NAMALWA (cell line): ENCODE data around the gene CDK2AP2.
A peak's percentile ranks its signal among the peaks of the same experiment; 100 is the strongest.
"Not testable (repeated sequence)": the region's sequence is repeated elsewhere in the genome, so short reads cannot be mapped to it uniquely, and the experiment has no call there.

Experiments
- DNase-seq: peaks from one replicate; pipeline ENCODE4 v3.0.0-alpha.2; 2015; ENCODE audit warnings: low spot score

The CDK2AP2 gene, protein sequence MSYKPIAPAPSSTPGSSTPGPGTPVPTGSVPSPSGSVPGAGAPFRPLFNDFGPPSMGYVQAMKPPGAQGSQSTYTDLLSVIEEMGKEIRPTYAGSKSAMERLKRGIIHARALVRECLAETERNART

DNA sequence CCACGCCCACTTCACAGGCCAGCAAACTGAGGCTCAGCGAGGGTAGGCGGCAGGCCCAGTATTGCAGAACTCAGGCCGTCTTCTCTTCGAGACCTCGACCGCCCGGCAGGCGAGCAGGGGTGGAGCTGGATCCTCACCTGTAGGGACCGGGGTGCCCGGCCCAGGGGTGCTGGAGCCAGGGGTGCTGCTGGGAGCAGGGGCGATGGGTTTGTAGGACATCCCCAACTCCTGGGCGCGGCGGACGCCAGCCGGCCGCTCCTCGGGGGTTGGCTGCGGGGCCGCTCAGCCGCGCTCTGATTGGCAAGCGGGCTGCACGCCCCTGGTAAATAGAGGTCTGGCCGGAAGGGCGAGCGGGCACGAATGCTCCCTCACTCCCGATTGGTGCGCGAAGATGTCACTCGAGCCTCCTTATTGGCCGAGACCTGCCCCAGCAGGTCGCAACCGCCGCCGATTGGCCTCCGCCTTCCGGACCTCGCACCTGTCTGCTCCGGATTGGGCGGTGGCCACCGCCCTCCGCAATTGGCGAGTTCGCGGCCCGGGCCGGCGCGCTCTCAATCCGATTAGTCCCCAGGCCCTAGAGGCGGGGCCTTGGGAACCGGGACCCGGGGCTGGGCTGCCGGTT, at the start of gene CDK2AP2:
CDK2AP2 (minus strand) TSS at position 299 of the 622 bp plus-strand sequence; CDS start at position 219, 80 bp downstream.
- peak; percentile 99 for DNase-seq

DNA sequence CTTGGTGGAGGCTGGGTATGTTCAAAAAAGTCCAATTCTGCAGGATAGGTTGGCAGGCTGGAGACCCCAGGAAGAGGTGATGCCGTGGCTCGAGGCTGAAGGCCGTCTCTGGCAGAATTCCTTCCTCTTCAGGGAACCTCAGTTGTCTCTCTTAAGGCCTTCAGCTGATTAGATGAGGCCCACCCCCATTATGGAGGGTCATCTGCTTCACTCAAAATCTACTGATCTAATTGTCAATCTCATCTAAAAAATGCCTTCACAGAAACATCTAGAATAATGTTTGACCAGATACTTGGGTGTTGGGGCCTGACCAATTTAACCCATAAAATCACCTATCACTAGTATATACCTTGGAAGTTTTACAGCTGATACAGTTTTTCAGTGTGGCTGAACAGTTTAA, 48.3 kb upstream of the CDK2AP2 start:
- no peak for DNase-seq

DNA sequence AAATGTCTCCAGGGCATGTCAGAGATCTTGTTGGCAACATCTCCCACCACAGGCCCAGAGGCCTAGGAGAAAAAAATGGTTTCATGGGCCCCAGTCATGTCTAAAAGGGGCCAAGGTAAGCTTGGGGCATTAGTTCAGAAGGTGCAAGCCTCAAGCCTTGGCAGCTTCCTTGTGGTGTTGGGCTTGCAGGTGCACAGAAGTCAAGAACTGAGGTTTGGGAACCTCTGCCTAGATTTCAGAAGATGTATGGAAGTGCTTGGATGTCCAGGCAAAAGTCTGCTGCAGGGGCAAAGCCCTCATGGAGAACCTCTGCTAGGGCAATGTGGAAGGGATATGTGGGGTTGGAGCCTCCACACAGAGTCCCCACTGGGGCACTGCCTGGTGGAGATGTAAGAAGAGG, 43.7 kb upstream of the CDK2AP2 start:
- DNase-seq: not testable (repeated sequence)

DNA sequence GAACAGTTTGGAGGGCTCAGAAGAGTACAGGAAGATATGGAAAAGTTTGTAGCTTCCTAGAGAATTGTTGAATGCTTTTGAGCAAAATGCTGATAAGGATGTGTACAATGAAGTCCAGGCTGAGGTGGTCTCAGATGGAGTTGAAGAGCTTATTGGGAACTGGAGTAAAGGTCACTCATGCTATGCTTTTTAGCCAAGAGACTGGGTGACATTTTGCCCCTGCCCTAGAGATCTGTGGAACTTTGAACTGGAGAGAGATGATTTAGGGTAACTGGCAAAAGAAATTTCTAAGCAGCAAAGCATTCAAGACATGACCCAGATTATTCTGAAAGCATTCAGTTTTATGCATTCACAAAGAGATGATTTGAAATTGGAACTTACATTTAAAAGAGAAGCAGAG, 43.2 kb upstream of the CDK2AP2 start:
- no peak for DNase-seq

DNA sequence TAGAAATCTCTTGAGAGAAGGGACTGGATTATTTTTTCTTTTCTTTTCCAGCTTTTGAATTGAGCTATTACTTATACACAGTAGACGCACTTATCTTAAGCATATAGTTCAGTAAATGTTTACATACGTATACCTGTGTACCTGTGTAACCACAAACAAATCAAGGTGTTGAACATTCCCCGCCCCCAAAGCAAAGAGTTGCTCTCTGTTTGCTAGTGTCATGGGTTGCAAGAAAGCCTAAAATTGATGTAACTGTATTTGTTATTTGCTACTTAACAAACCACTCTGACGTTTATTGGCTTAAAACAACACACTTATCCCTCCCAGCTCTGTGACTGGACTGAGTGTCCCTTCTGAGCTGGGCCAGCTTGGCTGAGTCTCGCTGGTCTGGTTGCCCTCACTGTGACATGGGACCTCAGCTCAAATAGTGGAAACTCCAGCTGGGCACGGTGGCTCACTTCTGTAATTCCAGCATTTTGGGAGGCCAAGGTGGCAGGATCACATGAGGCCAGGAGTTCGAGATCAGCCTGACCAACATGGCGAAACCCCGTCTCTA, 40.7 kb upstream of the CDK2AP2 start:
- no peak for DNase-seq

DNA sequence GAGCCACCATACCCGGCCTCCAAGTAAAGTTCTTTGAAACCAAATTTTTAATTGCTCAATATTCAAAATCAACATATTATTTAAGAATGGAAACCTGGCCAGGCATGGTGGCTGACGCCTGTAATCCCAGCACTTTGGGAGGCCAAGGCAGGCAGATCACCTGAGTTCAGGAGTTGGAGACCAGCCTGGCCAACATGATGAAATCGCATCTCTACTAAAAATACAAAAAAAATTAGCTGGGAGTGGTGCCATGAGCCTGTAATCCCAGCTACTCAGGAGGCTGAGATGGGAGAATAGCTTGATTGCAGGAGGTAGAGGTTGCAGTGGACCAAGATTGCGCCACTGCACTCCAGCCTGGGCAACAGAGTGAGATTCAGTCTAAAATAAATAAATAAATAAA, 40.1 kb upstream of the CDK2AP2 start:
- DNase-seq: not testable (repeated sequence)

DNA sequence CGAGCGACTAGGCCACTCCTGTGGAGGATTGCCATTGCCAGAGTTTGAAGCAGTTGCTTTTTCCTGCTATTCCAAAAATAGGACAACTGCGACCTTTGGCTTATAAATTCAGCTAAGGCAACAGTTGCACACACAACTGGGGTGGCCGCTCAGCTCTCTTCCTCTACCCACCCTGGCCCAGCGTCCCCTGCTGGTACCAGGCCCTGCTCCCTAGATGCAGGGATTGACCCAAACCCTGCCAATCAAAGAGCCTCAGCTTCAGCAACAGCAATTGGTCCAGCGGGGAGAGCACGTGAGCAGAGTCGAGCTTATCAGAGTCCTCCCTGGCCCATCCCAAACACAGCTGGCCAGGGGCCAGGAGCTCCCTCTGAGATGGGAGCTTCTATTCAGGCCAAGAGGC, 37.3 kb upstream of the CDK2AP2 start:
- DNase-seq: no peak

DNA sequence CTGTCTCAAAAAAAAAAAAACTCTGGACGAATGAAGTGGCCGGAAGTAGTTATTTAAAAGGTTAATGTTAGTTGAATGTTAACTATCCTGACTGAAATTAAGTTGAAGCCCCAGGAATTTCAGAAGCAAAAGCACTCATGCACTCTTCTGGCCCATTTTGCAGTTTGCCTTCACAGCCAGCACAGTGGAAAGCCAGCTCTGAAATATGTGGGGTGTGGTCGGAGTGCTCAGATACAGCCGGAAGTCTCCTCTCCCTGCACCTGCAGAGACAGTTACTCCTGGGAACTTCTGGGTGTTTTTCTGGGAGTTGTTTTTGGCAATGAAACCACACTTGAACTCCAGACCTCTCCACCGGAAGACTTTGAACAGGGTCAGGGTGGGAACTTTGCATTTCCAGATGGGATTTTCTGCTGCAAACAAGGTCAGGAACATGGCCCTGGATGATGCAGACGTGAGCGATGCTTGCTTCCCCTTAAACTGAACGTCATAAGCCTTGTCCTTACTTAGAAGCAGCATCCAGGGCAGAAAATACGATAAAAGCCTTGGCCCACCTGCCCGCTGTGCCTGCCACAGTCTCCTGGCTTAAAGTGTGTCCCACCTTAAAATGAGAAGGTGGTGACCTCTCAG, 36.8 kb upstream of the CDK2AP2 start:
- DNase-seq: no peak

DNA sequence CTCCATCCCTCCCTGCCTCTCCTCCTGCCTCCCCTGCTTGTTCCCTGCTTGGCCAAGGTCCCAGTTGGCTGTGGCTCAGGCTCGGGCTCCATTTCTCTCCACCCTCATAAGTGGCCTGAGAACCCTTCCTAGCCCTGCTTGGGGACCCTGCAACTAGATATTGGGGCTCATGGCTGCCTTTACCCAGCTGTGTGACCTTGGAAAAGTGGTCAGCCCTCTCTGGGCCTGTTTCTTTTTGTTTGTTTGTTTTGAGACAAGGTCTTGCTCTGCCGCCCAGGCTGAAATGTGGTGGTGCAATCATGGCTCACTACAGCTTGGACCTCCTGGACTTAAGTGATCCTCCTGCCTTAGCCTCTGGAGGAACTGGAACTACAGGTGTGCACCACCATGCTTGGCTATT, 35.6 kb upstream of the CDK2AP2 start:
- DNase-seq: no peak

DNA sequence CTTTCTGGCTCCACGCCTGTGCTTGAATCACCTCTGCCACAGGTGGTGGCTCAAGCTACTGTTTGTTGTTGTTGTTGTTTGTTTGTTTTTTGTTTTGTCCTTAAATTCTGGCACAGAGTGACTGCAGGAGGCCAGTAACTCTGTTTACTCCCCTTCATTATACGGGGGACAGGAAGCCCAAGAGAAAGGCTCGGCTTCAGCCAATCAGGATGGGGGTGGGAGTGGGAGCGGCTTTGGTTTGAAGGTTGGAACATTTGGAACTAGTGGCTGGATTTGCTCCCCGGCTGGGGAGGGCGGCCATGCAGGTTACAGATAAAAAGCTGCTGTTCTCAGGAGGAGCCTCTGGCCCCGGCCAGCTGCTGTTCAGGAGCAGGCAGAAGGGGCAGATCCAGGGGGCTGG, 35.0 kb upstream of the CDK2AP2 start:
- no peak for DNase-seq

DNA sequence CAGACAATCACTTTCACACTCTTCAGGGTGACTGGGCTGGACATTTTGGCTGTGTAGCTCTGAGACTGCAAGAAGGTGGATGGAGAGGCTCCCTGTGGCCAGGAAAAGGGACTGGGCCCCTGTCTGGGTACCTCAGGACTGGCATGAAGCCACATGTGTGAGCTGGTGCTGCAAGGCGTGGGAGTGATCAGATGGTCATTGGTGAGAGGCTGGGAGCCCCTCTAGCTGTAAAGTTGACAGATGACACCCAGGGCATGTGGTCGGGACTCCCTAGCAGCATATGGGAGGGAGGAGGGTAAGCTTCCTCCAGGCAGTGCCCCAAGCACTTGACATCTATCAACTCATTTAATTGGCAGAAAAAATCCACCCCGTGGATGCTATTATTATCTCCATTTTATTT, 34.2 kb upstream of the CDK2AP2 start:
- no peak for DNase-seq

DNA sequence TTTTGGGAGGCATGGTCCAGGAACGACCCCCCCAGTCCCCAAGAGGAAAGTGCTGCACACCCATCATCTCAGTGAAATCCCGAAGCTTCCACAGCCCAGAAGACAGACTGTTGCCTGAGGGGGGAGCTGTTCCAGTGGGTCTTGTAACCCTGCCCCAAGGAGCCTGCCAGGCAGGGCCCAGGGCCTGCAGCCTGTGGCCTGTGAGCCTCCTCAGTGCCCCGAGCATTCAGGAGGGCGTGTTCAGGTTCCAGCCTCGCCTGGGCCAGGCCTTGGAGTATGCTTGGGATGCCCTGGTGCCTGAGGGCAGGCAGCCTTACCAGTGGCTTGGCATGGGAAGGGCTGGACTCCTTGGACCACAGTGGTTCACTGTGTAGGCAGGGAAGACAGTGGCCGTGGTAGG, 33.2 kb upstream of the CDK2AP2 start:
- DNase-seq: no peak

DNA sequence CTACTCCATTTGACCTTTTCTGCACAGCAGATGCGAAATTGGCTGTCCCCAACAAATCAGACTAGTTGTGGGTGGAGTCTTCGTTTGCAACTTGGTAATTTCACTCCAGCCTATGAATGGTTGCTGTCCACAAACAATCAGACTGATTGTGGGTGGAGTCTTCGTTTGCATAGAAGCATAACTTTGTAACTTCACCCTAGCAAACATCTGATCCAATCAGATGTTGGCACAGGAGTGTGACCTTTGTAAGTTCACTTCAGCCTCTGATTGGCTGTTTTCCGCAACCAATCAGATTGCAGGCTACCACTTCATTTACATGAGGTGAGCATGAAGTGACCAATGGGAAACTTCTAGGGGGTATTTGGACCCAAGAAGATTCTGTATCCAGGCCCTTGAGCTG, 31.6 kb upstream of the CDK2AP2 start:
- peak; percentile 47 for DNase-seq

DNA sequence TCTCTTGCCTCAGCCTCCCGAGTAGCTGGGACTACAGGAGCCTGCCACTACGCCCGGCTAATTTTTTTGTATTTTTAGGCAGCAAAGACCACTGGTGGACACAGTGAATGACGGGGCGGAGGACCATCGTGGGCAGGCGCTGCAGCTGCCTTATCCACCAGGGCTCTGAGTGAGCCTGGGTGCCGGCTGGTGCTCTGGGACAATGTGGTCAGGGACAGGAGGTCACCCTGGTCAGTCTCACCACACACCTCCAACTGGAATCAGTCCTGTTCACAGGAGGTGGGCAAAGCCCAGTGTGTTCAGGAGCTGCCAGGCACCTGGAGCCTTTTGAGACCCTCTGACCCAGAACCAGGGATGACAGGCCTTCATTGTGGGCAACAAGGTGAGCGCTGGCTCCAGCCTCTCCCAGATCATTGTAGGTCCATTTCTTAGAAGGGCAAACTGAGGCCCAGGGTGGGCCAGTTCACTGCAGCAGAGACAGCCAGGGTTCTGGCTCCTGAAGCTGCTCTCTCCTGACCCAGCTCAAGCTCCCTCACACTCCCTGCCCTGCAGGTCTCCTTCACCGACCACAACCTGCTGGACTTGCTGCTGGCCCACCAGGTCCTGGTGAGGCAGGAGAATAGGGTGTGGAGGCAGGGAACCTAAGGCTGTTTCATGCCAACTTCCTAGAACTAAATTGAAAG, 31.0 kb upstream of the CDK2AP2 start:
- DNase-seq: no peak

DNA sequence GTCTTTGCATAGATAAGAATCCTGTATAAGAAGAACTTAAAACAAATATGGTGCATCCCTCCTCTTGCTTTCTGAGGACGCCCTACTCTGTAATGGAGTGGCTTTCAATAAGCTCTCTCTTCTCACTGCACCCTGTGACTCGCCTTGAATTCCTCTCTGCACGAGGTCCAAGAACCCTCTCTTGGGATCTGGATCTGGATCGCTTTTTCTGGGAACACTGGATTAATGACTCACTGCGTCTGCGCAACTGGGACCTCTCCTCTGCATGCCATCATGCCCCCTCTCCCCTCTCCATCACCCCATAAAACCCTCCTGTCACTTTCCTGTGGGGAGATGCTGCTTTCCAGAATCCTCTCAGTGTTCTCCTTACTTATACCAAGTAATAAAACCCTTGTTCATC, 30.3 kb upstream of the CDK2AP2 start:
- DNase-seq: no peak

DNA sequence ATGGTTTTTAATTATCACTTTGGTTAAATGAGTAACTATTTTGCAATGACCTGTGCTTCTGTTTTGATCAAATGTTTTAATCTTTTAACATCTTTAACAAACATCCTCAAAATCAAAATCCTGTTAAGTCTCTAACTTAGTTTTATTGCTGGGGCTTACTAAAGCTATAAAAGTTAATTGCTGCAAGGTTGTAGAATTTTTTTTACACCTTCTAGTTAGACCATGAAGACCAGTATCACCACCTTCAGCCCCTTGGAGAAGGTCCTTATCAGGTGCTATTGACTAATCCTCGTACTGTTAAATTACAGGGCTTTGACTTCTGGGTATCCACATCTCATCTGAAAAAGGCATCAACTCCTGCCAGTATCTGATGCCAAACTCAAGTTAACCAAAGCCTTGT, 27.6 kb upstream of the CDK2AP2 start:
- no peak for DNase-seq

DNA sequence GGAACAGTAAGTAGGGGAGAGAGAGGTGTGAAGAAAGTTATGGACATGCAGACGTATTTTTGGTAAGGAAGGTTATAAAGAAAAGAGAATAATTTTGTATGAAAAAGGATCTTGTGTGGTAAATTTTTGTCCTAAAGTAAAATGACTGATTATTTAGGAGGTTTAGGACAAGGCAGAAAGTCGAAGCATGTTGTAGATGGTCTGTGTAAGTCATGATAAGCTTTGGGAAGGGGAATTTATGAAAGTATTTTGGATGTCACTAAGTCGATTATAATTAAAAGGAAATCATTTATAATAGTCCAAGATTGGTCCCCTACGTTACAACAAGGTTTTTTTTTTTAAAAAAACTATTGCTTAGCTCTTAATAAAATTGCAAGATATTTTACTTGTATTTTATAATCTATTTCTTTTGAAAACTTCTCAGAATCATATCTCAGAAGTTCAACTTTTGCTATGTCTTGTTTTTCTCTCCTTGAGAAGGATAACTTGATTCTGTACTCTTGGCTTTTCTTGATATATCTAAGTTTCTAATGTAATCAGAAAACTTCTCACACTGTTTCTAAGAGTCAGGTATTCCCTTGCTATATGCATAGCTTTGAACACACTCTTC, 26.2 kb upstream of the CDK2AP2 start:
- peak; percentile 29 for DNase-seq

DNA sequence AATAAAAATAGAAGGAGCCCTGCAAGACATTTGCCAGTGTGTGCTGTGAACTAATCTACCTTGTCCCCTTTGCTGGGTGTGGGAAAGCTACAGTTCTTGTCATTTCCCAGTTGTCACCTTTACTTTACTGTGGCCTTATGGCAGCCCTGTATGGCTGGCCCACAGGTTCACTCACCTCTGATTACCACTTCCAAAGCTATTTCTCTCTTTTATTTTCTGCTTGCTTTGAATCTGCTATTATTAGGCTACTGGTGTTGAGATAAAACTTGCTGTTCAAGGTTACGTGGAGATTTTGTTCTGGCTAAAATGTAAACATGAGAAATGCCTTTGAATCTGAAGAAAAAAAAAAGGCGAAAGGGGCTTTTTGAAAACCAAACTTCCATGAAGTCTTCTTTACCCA, 24.9 kb upstream of the CDK2AP2 start:
- DNase-seq: no peak

DNA sequence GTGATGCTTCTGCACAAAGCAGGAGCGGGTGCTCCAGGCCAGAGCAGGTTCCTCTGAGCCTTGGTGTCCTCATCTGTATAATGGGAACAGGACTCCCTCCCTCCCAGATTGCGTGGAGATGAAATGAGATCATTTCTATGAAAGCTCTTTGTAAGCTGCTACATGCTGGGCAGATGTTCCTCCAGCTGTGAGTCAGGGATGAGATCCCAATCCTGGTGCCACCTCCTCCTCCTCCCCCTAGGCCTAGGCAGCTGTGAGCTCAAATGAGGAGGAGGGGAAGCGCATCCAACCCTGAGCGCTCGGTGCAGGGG, 22.3 kb upstream of the CDK2AP2 start:
- DNase-seq: no peak

DNA sequence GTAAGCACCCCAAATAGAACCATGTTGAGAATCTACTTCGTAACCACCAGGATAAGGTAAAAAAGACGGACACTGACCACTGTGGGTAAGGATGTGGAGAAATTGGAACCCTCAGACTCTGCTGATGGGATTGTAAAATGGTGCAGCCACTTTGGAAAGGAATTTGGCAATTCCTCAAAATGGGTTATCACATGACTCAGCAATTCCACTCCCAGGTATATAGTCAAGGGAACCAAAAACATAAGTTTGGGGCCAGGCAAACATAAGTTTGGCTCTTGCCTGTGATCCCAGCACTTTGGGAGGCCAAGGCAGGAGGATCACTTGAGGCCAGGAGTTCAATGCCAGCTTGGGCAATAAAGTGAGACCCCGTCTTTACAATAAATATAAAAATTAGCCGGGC, 20.4 kb upstream of the CDK2AP2 start:
- DNase-seq: no peak

DNA sequence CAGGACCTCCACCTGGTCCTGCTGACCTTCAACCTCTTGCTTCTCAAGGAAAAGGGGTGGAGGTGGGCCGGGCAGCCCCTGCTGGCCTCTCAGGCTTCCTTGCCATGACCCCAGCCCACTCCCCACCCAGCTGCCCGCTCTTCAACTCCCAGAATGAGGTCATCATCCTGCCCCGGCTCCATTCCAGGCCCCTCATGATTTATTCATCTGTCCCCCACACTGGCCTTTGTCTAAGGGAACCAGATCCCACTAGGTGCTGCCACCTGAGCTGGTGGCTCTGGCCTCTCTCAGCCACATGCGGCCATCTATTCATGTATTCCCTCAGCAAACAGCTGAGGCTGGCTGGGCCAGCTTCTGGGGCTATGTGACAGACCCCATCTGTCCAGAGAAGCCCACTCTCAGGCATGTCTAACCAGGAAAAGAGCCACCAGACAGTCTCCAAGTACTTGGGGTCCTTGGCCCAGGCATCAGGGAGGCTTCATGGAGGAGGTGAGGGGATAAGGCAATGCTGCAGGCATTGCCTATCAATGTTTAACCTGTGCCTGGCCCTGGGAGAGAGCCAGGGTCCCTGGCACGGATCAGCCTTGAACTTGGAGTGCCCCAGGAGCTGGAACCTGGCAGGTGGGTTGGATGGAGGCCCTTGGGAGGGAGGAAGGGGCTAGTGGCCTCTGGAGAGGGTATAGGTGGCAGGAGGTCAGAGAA, 17.5 kb upstream of the CDK2AP2 start:
- DNase-seq: no peak

DNA sequence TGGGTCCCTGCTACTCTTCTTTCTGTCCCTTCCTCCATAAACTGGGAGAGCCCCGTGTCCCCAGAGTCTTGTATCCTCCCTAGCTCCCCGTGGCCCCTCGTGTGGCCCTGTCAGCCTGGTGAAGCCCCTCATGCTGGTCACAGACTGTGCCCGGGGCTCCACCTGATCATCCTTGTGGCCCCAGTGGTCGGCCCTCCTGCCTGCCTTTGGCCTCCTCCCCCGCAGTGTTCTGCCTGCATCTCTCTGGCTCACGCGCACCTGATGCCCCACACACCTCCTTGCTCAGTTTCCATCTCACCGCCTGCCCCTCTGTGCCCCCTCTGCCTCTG, 16.5 kb upstream of the CDK2AP2 start:
- DNase-seq: no peak
